OCI-LY1 (cell line): ENCODE data around the gene SETMAR.
"Not testable (repeated sequence)": the region's sequence is repeated elsewhere in the genome, so short reads cannot be mapped to it uniquely, and the experiment has no call there.

Experiments used
- H2AFZ ChIP-seq: fragments of 200-600 bp; sonication (generic), shearing (Covaris generic); 2 replicates; pipeline ENCODE4 v1.6.0; 2014; ENCODE audit warnings: antibody characterized with exemption, mild to moderate bottlenecking, low read length
- H3F3A ChIP-seq: fragments of 200-600 bp; sonication (generic), shearing (Covaris generic); 2 replicates; pipeline ENCODE4 v1.6.0; 2014; ENCODE audit warnings: mild to moderate bottlenecking, antibody characterized with exemption, low read length, moderate library complexity; ENCODE audit not compliant: insufficient read depth
- H3K27ac ChIP-seq: fragments of 200-600 bp; sonication (generic); 2 replicates; pipeline ENCODE4 v1.5.1; 2014; ENCODE audit warnings: low read length, mixed run types, mild to moderate bottlenecking, low read depth; ENCODE audit not compliant: poor library complexity, severe bottlenecking
- H3K27me3 ChIP-seq: fragments of 200-600 bp; sonication (generic); 2 replicates; pipeline ENCODE4 v1.6.0; 2014; ENCODE audit warnings: antibody characterized with exemption, mild to moderate bottlenecking, low read length, moderate library complexity; ENCODE audit not compliant: insufficient read depth
- H3K36me3 ChIP-seq: fragments of 200-600 bp; sonication (generic); 2 replicates; pipeline ENCODE4 v1.6.1; 2014; ENCODE audit warnings: mild to moderate bottlenecking, antibody characterized with exemption, low read length, moderate library complexity, mixed read lengths; ENCODE audit not compliant: insufficient read depth
- H3K4me1 ChIP-seq: fragments of 200-600 bp; sonication (generic); 2 replicates; pipeline ENCODE4 v1.5.1; 2014; ENCODE audit warnings: mild to moderate bottlenecking, low read length, moderate library complexity; ENCODE audit not compliant: insufficient read depth, severe bottlenecking
- H3K4me2 ChIP-seq: fragments of 200-600 bp; sonication (generic), shearing (Covaris generic); 2 replicates; pipeline ENCODE4 v1.6.1; 2014; ENCODE audit warnings: low read length
- H3K4me3 ChIP-seq: fragments of 200-600 bp; sonication (generic); 2 replicates; pipeline ENCODE4 v1.5.1; 2014; ENCODE audit warnings: low read length, low read depth, mild to moderate bottlenecking, mixed read lengths; ENCODE audit not compliant: poor library complexity, severe bottlenecking
- H3K79me2 ChIP-seq: fragments of 200-600 bp; shearing (Covaris generic); 2 replicates; pipeline ENCODE4 v1.6.1; 2016; ENCODE audit warnings: mixed run types, low read length, mixed read lengths; ENCODE audit not compliant: insufficient read depth
- H3K9ac ChIP-seq: fragments of 200-600 bp; sonication (generic), shearing (Covaris generic); 2 replicates; pipeline ENCODE4 v1.6.1; 2014; ENCODE audit warnings: mild to moderate bottlenecking, low read length, mixed read lengths
- H3K9me2 ChIP-seq: fragments of 200-600 bp; sonication (generic), shearing (Covaris generic); 2 replicates; pipeline ENCODE4 v1.6.1; 2014; ENCODE audit warnings: low read depth, mild to moderate bottlenecking, low read length, mixed read lengths
- H3K9me3 ChIP-seq: fragments of 200-600 bp; shearing (Covaris generic); 2 replicates; pipeline ENCODE4 v1.6.1; 2014; ENCODE audit warnings: low read length, mixed read lengths
- H4K20me1 ChIP-seq: fragments of 200-600 bp; sonication (generic), shearing (Covaris generic); 2 replicates; pipeline ENCODE4 v1.6.0; 2016; ENCODE audit warnings: mild to moderate bottlenecking, low read length; ENCODE audit not compliant: insufficient read depth
- CTCF ChIP-seq: fragments of 200-600 bp; sonication (generic), shearing (Covaris generic); IDR thresholded peaks from 2 replicates; pipeline ENCODE4 v1.5.1; 2017; ENCODE audit warnings: mild to moderate bottlenecking, antibody characterized with exemption, low read length, moderate library complexity, mixed read lengths
- EZH2 ChIP-seq: fragments of 200-600 bp; sonication (generic), shearing (Covaris generic); IDR thresholded peaks from 2 replicates; pipeline ENCODE4 v1.8.0; 2017; ENCODE audit warnings: borderline replicate concordance, mixed run types, mild to moderate bottlenecking, antibody characterized with exemption, low read length, moderate library complexity, mixed read lengths

The SETMAR gene

GRCh38 chr3:4290272-4290893, 12.8 kb upstream of the SETMAR start:
- Histone ChIP-seq H3K4me1 (no peaks in the 10 kb centered on the region), H3K9ac (no peak overlapping the region), H3K4me2 (no peak overlapping the region), H4K20me1 (no peaks in the 10 kb centered on the region), H3K79me2 (no peaks in the 10 kb centered on the region), H3K27me3 (no peaks in the 10 kb centered on the region), H3F3A (no peaks in the 10 kb centered on the region), H3K36me3 (no peaks in the 10 kb centered on the region), H3K9me3 (no peaks in the 10 kb centered on the region), H2AFZ (no peak overlapping the region), H3K27ac (no peak overlapping the region), H3K4me3 (no peak overlapping the region), H3K9me2 (no peaks in the 10 kb centered on the region)
- peak; percentile 78 for TF ChIP-seq CTCF
- no peak for TF ChIP-seq EZH2

- H3K27ac ChIP-seq = no peak overlapping the region
- H2AFZ ChIP-seq = no peak overlapping the region
- no peaks in the 10 kb centered on the region for H3F3A ChIP-seq
- TF ChIP-seq EZH2 (no peak), CTCF (no peak)
- H3K36me3 ChIP-seq = no peaks in the 10 kb centered on the region
- H3K79me2 ChIP-seq = no peaks in the 10 kb centered on the region
- H3K9ac ChIP-seq = no peak overlapping the region
- H3K4me1 ChIP-seq = no peaks in the 10 kb centered on the region
- no peaks in the 10 kb centered on the region for H3K27me3 ChIP-seq
- H3K9me2 ChIP-seq = no peaks in the 10 kb centered on the region
- H4K20me1 ChIP-seq = no peaks in the 10 kb centered on the region
- H3K4me2 ChIP-seq = no peak overlapping the region
- H3K9me3 ChIP-seq = no peaks in the 10 kb centered on the region
- no peak overlapping the region for H3K4me3 ChIP-seq
Measured at GRCh38 chr3:4292301-4292700, 10.9 kb upstream of the SETMAR start.

- H3K9me2 ChIP-seq = no peaks in the 10 kb centered on the region
- no peak for TF ChIP-seq CTCF
- TF ChIP-seq EZH2 = no peak
- H3F3A ChIP-seq = no peaks in the 10 kb centered on the region
- H3K27ac ChIP-seq = no peak overlapping the region
- H3K79me2 ChIP-seq = no peaks in the 10 kb centered on the region
- no peaks in the 10 kb centered on the region for H4K20me1 ChIP-seq
- no peaks in the 10 kb centered on the region for H3K9me3 ChIP-seq
- H3K9ac ChIP-seq = no peak overlapping the region
- no peak overlapping the region for H3K4me3 ChIP-seq
- H3K36me3 ChIP-seq = no peaks in the 10 kb centered on the region
- no peaks in the 10 kb centered on the region for H3K4me1 ChIP-seq
- H3K27me3 ChIP-seq = no peaks in the 10 kb centered on the region
- H2AFZ ChIP-seq = no peak overlapping the region
- H3K4me2 ChIP-seq = no peak overlapping the region
Measured at GRCh38 chr3:4294616-4295327, 8.4 kb upstream of the SETMAR start.

- H3K27ac ChIP-seq, H3K9ac ChIP-seq, H3K4me1 ChIP-seq, H3K9me3 ChIP-seq, H3K27me3 ChIP-seq, H3F3A ChIP-seq, H3K9me2 ChIP-seq, H2AFZ ChIP-seq, H3K4me2 ChIP-seq, H3K79me2 ChIP-seq, H3K4me3 ChIP-seq, H4K20me1 ChIP-seq, H3K36me3 ChIP-seq: not testable (repeated sequence)
Measured at GRCh38 chr3:4296454-4296853, 6.7 kb upstream of the SETMAR start.
